AG09319 (cell line): ENCODE results near the gene SEC23IP.
"Not testable (repeated sequence)": the region's sequence is repeated elsewhere in the genome, so short reads cannot be mapped to it uniquely, and the experiment has no call there.

Source experiments
- DNase-seq: peaks from one replicate; pipeline ENCODE4 v3.0.0-alpha.2; 2010; ENCODE audit warnings: low read depth; ENCODE audit errors: extremely low read depth
- CTCF ChIP-seq: IDR thresholded peaks from 2 replicates; pipeline ENCODE4 v1.5.1; 2011; ENCODE audit warnings: low read depth, mild to moderate bottlenecking, inconsistent platforms, low read length, moderate library complexity

Gene SEC23IP

GRCh38 chr10:119871881-119872609 lies 20.5 kb upstream of the SEC23IP start:
- no peak for DNase-seq
- no peak for TF ChIP-seq CTCF

- DNase-seq, result no peak
- TF ChIP-seq CTCF, result no peak
Observed at GRCh38 chr10:119872610-119872859, 20.0 kb upstream of the SEC23IP start, which contains the start of gene MCMBP. MCMBP (minus strand) TSS chr10:119872843; CDS start chr10:119872584, 259 bp downstream.

GRCh38 chr10:119872860-119873681 lies 19.5 kb upstream of the SEC23IP start:
- peak; percentile 55 for DNase-seq
- TF ChIP-seq CTCF, result no peak

GRCh38 chr10:119878524-119878923 lies 14.0 kb upstream of the SEC23IP start:
- TF ChIP-seq CTCF, result no peak
- no peak for DNase-seq

- DNase-seq, result not testable (repeated sequence)
Observed at GRCh38 chr10:119883901-119884611, 8.5 kb upstream of the SEC23IP start.

- not testable (repeated sequence) for DNase-seq
Observed at GRCh38 chr10:119886070-119886469, 6.5 kb upstream of the SEC23IP start.

GRCh38 chr10:119888715-119889114 lies 3.8 kb upstream of the SEC23IP start:
- DNase-seq, result not testable (repeated sequence)

GRCh38 chr10:119889201-119889600 lies 3.3 kb upstream of the SEC23IP start:
- not testable (repeated sequence) for DNase-seq

GRCh38 chr10:119890307-119890706 lies 2.2 kb upstream of the SEC23IP start:
- not testable (repeated sequence) for DNase-seq

- not testable (repeated sequence) for DNase-seq
Observed at GRCh38 chr10:119891849-119892187, 712 bp upstream of the SEC23IP start.
